UCSD-AML1 (cell line): ENCODE data around the gene SPATA4.

Experiments
- DNase-seq: peaks from one replicate; lab custom pipeline; 2025; ENCODE audit not compliant: unreplicated experiment; lab: John Stamatoyannopoulos, UW

The SPATA4 gene

DNA sequence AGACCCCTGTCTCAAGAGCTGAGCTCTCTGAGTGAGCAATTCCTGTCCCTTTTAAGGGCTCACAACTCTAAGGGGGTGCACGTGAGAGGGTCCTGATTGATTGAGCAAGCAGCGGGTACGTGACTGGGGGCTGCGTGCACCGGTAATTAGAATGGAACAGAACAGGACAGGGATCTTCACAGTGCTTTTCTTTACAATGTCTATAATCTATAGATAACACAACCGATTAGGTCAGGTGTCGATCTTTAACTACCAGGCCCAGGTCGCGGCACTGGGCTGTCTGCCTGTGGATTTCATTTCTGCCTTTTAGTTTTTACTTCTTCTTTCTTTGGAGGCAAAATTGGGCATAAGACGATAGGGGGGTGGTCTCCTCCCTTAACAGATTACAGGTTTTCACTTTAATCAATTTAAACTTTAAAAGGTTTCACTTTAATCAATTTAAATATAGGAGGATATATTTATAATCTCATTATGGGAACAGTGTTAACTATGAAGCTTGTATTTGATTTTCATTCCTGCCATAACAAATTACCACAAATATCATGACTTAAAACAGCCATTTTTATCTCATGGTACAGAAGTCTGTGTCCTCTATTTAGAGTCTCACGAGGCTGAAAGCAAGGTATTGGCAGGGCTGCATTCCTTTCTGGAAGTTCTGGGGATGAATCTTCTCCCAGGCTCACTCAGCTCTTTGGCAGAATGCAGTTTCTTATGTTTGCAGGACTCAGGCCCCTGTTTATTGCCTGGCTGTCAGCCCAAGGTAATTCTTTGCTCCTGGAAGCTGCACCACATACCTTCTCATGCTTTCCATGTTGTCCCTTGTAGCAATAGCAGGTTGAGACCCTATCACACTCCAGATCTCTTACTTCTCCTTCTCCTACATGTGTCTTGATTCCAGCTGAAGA, 5.2 kb downstream of the SPATA4 start:
- DNase-seq = no peak

DNA sequence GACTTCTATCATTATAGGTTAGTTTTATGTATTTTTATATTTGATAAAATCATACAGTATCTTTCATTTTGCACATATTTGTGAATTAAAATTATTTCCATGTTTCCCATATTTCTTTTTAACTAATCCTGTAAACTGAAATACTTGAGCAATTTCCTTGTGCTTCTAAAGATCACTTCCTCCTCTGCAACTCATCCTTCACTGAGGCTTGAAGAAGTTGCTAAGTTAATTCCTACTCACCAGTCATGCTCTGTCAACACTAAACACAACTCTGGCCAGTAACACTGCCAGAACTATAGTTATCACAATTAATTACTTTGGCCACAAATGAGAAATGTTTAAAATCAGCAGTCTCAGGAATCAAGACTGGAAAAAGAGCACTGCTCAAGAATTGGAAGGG, 6.7 kb downstream of the SPATA4 start:
- no peak for DNase-seq

DNA sequence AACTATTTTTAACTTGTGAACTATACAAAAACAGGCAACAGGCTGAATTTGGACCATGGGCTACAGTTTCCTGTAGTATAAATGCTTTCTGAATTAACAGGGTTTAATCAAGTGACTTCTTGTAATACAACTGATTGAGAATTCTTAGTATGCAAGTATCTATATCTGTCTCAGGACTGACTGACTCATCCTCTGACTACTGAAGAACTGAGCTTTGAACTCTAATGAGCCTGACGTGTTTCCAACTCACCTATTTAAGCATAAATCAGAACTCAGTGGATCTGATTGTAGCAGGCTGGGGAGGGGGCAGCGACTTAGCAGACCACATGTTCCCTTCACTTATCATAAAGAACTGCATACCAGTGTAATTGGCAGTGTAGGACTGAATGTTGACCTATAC, 7.8 kb downstream of the SPATA4 start:
- DNase-seq = no peak

DNA sequence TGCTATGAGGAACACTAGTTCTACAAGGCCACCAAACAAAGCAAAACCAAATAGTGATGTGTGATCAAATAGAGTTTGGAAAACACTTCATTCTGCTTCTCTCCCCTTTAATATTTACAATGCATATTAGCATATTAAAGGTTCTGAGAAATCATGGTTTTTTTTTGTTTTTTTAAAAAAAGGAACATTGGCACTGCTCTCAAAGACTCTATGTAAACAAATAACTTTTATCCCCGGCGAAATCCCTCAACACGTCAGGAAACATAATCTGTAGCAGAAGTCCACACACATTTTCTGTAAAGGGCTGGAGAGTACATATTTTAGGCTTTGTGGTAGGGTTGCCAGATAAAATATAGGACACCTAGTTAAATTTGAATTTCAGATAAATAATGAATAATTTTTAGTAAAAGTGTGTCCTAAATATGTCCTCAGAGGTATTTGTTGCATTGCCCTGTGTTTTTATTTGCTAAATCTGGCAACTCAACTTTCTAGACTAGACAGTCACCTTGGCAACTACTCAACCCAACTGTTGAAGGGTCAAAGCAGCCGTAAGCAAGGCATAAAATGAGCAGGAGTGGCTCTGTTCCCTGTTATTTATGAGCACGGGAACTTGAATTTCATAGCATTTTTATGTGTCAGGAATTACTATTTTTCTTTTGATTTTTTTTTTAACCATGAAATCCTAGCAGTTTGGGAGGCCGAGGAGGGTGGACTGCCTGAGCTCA, 8.6 kb downstream of the SPATA4 start:
- DNase-seq = no peak

DNA sequence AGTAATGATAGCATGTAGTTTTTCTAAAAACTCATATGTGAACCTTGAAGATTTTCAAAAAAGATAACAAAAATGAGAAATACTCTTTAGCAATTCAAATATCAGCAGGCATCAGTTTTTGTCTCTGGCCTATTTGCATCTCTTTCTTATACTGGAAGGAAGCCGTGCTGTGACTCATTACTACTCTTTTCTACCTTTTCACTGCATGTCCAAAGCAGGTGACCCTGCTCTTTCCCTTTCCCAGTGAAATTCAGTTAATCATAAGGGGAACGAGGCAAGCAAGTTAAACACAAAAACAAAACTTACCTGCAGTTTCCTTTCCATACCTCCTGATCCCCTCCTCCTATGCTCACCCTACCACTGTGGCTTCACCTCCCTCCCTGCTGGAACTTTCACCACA, 9.3 kb downstream of the SPATA4 start:
- DNase-seq = no peak

DNA sequence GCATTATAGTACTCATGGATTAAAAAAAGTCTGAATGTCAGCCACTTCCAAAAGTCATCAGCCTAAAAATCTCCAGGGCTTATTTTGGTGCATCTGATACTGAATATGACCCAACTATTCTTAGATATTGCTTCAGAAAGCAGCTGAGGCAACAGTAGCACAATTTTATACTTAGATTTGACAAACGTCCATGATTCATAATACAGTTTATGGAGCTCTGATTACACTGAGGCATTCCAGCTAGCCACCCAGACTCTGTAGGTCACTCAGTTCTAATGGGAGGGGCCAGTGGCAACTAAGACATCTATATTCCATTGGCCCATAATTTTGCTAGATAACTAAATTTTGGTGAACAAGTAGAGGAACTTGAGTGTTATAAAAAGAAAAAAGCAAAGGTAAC, 10.3 kb downstream of the SPATA4 start:
- no peak for DNase-seq

DNA sequence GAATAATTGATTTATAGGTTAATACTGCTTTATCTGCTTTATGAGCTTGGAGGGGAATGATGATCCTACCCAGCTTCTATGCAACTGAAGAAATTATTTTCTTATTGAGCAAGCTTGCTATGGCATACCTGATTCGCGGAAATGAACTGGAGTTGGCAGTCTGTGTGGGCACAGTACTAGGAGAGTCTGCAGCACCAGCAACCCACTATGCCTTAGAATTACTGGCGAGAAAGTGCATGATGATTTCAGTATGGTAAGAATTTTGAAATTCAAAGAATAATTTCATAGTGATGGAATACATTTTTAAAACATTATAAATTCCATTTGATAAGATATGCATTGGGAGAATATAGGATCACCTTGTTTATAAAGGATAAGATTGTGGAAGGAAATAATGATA, 32.3 kb downstream of the SPATA4 start:
- no peak for DNase-seq

DNA sequence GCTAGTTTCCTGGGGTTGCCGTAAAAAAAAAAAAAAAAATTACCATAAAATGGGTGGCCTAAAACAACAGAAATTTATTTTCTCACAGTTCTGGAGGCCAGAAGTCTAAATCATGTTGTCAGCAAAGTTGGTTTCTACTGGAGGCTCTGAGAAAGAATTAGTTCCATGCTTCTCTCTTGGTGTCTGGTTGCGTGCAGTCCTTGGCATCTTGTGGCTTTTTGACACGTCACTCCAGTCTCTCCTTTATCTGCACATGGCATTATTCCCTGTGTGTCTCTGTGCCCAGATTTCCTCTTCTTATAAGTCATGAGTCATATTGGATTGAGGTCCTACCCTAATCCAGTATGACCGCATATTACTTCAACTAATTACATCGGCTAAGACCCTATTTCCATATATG, 38.7 kb downstream of the SPATA4 start:
- DNase-seq = no peak

DNA sequence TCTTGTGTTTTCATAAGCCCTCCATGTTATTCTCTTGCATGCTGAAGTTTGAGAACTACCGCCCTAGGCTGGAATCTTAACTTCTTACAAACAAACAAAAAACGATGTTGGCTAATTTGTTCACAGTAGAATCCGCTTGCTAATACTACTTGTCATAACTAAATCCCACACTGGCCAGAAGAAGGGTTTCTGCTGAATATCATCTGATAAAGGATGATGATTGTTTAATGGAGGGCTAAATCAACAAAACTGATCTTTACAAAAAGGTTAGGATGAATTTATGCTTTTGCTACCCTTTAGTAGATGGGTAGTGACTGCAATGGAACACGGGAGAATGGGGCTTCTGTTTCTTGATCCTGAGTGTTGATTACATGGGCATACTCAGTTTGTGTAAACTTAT, 42.3 kb downstream of the SPATA4 start:
- no peak for DNase-seq

DNA sequence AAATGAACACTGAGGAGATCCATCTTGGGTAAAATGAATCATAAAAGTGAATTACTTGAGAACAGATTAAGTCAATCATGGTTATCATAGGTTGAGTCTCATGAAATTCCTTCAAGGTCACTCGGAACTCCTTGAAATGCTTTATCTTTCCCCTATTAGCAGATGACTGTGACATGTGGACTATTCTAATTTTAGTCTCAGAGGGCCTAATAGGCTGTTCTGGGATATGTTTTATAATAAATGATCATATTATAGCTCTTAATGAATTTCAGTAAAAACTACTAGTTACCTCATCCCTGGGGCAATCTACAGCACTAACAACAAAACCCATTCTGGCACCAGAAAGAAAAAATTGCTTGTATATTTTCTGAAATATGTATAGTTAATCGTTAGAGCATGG, 44.7 kb downstream of the SPATA4 start:
- DNase-seq = no peak

DNA sequence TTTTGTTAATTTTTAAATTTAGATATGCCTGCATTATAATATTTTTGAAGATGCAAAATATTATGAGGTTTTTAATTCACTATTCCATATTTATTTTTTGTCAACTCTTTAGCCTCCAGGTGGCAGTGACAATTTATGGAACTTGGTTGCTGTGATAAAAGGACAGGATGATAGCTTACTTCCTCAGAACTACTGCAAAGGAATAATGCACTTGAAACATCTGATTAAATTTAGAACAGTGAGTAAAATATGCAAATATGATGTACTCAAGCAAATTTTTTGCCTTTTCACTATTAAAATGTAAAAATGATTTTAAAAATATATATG, 45.1 kb downstream of the SPATA4 start:
- DNase-seq = no peak

DNA sequence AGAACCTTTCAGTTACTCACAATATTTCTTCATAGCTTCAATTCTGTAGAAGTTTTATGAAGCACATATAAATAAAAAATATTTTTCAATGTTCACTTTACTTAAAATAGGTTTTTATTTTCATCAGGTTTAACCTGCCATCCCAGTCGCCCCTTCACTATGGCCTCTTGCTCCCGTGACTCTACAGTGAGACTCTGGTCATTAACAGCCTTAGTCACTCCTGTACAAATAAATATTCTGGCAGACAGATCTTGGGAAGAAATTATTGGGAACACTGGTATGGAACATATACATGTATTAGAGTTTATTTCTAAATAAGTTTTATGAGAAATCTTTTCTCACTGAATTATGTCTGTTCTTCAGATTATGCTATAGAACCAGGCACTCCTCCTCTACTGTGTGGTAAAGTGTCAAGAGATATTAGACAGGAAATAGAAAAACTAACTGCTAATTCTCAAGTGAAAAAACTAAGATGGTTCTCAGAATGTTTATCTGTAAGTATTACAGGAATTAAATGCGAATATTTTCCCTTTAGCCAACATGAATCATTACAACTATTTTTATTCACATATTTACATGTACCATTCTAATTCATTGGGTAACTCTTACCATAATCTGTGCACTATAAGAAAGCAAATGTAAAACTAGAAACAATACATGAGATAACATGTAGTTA, 45.6 kb downstream of the SPATA4 start:
- no peak for DNase-seq

DNA sequence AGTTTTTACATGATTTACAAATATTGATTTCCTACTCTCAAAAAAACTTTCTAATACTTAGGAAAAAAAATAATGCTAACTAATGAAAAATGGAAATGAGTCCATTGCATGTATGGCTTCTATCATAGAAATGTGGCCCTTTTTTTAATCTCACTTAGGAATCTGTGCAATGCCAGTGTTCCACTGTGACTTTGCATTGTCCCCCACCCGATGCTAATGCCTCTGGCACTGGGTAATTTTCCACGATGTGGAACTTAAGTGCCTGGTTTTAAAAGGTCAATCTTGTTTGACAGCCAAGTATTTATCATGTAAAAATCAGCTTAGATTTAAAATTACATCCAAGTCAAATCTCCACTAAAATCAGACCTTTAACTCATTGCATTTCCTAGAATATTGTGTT, 53.1 kb downstream of the SPATA4 start:
- DNase-seq = no peak

DNA sequence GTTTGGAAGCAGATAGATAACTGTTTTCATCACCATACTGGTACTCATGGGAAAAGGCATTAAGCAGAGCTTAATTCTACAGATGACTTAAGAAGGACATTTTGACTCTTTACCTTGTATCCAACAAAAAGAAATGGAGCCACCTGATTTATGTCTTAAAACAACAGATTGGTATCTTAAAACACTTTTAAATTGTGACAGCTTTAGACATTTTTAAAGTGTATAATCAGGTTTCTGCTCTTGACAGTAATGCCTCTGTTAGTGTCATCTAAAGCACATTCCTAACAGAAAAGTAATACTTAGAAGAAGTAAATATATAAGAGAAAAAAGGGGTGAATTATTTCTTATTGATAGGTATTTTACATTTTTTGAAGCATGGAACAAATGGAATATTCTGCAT, 55.9 kb downstream of the SPATA4 start:
- no peak for DNase-seq

DNA sequence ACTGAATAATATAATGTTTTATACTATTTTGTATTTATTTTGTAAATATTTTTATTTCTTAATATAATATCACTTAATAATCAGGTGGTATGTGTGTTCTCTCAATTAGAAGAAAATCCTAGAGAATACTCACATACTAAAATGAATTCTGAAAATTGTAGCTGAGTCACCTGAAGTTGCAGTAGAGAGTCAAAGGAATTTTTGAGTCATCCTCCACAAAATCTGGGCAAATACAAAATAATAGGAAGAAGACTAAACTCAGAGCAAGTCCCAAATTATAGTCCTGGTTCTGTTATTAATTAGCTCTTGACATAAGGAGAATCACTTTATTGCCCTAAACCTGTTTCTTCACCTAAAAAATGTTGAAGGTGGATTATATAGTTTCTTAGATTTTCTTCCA, 57.8 kb downstream of the SPATA4 start:
- DNase-seq = no peak

DNA sequence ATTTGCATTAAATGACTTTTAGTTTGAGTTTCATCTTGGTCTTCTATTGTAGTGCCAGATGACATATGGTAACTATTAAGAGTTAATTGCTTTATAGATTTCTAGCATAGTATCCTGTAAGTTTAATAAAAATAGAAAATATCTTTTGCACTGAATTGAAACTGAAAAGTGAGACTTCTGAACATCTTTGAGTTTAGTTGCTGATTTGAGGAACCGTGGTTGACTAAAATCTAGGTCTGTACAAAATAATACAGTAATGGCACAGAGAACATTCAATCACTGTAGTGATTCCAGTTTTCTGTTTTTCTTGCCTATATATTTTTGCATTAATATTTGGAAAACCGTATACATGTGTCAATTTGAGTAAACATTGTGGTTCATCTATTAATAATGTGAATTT, 60.7 kb downstream of the SPATA4 start:
- no peak for DNase-seq
